H9 (cell line): ENCODE measurements around the gene KRTAP10-10. TPM values are rescaled to one million over a fixed set of nuclear protein-coding genes. Genes with fewer than 3 reads are reported as not detected.
"Not testable (repeated sequence)": the region's sequence is repeated elsewhere in the genome, so short reads cannot be mapped to it uniquely, and the experiment has no call there.

Experiments
- DNase-seq: peaks from one replicate; pipeline ENCODE4 v3.0.0-alpha.2; 2017
- H2AFZ ChIP-seq: one replicate; pipeline ENCODE4 v1.6.1; 2013; ENCODE audit warnings: mild to moderate bottlenecking, low read length, control low read depth, moderate library complexity
- H2AK5ac ChIP-seq: 2 replicates; pipeline ENCODE4 v1.6.1; 2013; ENCODE audit warnings: low read length, control low read depth, mixed read lengths; ENCODE audit not compliant: insufficient read length
- H2BK120ac ChIP-seq: one replicate; pipeline ENCODE4 v1.6.1; 2013; ENCODE audit warnings: low read depth, mild to moderate bottlenecking, low read length, control low read depth, inconsistent platforms; ENCODE audit not compliant: poor library complexity, severe bottlenecking
- H2BK12ac ChIP-seq: 2 replicates; pipeline ENCODE4 v1.6.1; 2013; ENCODE audit warnings: low read length, control low read depth, mixed read lengths, low read depth; ENCODE audit not compliant: insufficient read length
- H2BK15ac ChIP-seq: 2 replicates; pipeline ENCODE4 v1.6.1; 2013; ENCODE audit warnings: low read depth, low read length, control low read depth
- H2BK20ac ChIP-seq: one replicate; pipeline ENCODE4 v1.6.1; 2013; ENCODE audit warnings: low read depth, mild to moderate bottlenecking, low read length, control low read depth, inconsistent platforms; ENCODE audit not compliant: poor library complexity, severe bottlenecking
- H2BK5ac ChIP-seq: 2 replicates; pipeline ENCODE4 v1.6.1; 2013; ENCODE audit warnings: low read length, control low read depth, mixed read lengths; ENCODE audit not compliant: insufficient read length
- H3K14ac ChIP-seq: 2 replicates; pipeline ENCODE4 v1.6.1; 2013; ENCODE audit warnings: low read length, control low read depth; ENCODE audit not compliant: insufficient read depth
- H3K18ac ChIP-seq: 2 replicates; pipeline ENCODE4 v1.6.1; 2013; ENCODE audit warnings: low read depth, mild to moderate bottlenecking, mixed read lengths, low read length, control low read depth; ENCODE audit not compliant: insufficient read length
- H3K23ac ChIP-seq: 2 replicates; pipeline ENCODE4 v1.6.1; 2013; ENCODE audit warnings: low read length, control low read depth, mixed read lengths, low read depth; ENCODE audit not compliant: insufficient read length
- H3K23me2 ChIP-seq: 2 replicates; pipeline ENCODE4 v1.6.1; 2013; ENCODE audit warnings: low read depth, mild to moderate bottlenecking, mixed read lengths, low read length, control low read depth; ENCODE audit not compliant: insufficient read length, poor library complexity, severe bottlenecking
- H3K27ac ChIP-seq: 2 replicates; pipeline ENCODE4 v1.5.1; 2013; ENCODE audit warnings: low read length, control low read depth, mixed read lengths, low read depth; ENCODE audit not compliant: insufficient read length
- H3K27me3 ChIP-seq: 2 replicates; pipeline ENCODE4 v1.6.1; 2013; ENCODE audit warnings: low read length, control low read depth, inconsistent platforms; ENCODE audit not compliant: insufficient read depth
- H3K4ac ChIP-seq: 2 replicates; pipeline ENCODE4 v1.6.1; 2013; ENCODE audit warnings: low read depth, mild to moderate bottlenecking, control low read depth, inconsistent platforms, low read length, moderate library complexity
- H3K4me1 ChIP-seq: 2 replicates; pipeline ENCODE4 v1.6.1; 2013; ENCODE audit warnings: low read length, control low read depth, inconsistent platforms; ENCODE audit not compliant: insufficient read depth
- H3K4me2 ChIP-seq: 2 replicates; pipeline ENCODE4 v1.6.1; 2013; ENCODE audit warnings: low read length, control low read depth, mixed read lengths; ENCODE audit not compliant: insufficient read length, insufficient read depth
- H3K56ac ChIP-seq: 2 replicates; pipeline ENCODE4 v1.6.1; 2013; ENCODE audit warnings: low read depth, mild to moderate bottlenecking, mixed read lengths, low read length, control low read depth; ENCODE audit not compliant: insufficient read length
- H3K79me1 ChIP-seq: 2 replicates; pipeline ENCODE4 v1.6.1; 2013; ENCODE audit warnings: low read depth, mild to moderate bottlenecking, moderate library complexity, low read length, control low read depth, inconsistent platforms; ENCODE audit not compliant: insufficient read depth, poor library complexity, severe bottlenecking
- H3K79me2 ChIP-seq: 2 replicates; pipeline ENCODE4 v1.6.1; 2013; ENCODE audit warnings: low read length, control low read depth, inconsistent platforms; ENCODE audit not compliant: insufficient read depth
- H3K9ac ChIP-seq: 2 replicates; pipeline ENCODE4 v1.6.1; 2013; ENCODE audit warnings: low read length, control low read depth, mixed read lengths; ENCODE audit not compliant: insufficient read length; ENCODE audit errors: extremely low read depth
- H3K9me3 ChIP-seq: one replicate; pipeline ENCODE4 v1.6.1; 2013; ENCODE audit warnings: low read depth, low read length, inconsistent platforms; ENCODE audit not compliant: control insufficient read depth
- H3T11ph ChIP-seq: one replicate; pipeline ENCODE4 v1.6.1; 2013; ENCODE audit warnings: mild to moderate bottlenecking, low read length, control low read depth, inconsistent platforms
- H4K20me1 ChIP-seq: one replicate; pipeline ENCODE4 v1.6.1; 2013; ENCODE audit not compliant: control insufficient read depth, insufficient read length, insufficient read depth
- H4K5ac ChIP-seq: 2 replicates; pipeline ENCODE4 v1.6.1; 2013; ENCODE audit warnings: low read depth, mild to moderate bottlenecking, mixed read lengths, low read length, control low read depth; ENCODE audit not compliant: insufficient read length
- H4K8ac ChIP-seq: replicated peaks from 2 replicates; pipeline ENCODE4 v1.6.1; 2013; ENCODE audit warnings: low read length, control low read depth, mixed read lengths, low read depth; ENCODE audit not compliant: insufficient read length
- H4K91ac ChIP-seq: 2 replicates; pipeline ENCODE4 v1.6.1; 2013; ENCODE audit warnings: low read depth, mild to moderate bottlenecking, moderate library complexity, mixed read lengths, low read length, control low read depth; ENCODE audit not compliant: insufficient read length
- H3K27ac Mint-ChIP-seq, 3 experiments: 2 replicates in 2 of 3; 3 replicates in 1 of 3; pipeline ENCODE4 v1.8.0; 2020 to 2021; ENCODE audit warnings: mixed read lengths in 3 of 3, mild to moderate bottlenecking in 1 of 3, moderate library complexity in 1 of 3
- H3K27me3 Mint-ChIP-seq: 2 replicates; pipeline ENCODE4 v1.8.0; 2021; ENCODE audit warnings: low read depth, mild to moderate bottlenecking, moderate library complexity, mixed read lengths
- H3K36me3 Mint-ChIP-seq, 3 experiments: 2 replicates in 2 of 3; 3 replicates in 1 of 3; pipeline ENCODE4 v1.8.0; 2020 to 2021; ENCODE audit warnings: low read depth in 3 of 3, mixed read lengths in 3 of 3; ENCODE audit not compliant: insufficient read depth in 1 of 3
- H3K4me1 Mint-ChIP-seq, 2 experiments: 2 replicates each; pipeline ENCODE4 v1.8.0; 2020; ENCODE audit warnings: mixed read lengths in 2 of 2
- H3K4me3 Mint-ChIP-seq, 2 experiments: 2 replicates in 1 of 2; 3 replicates in 1 of 2; pipeline ENCODE4 v1.8.0; 2020 to 2021; ENCODE audit warnings: mild to moderate bottlenecking in 2 of 2, mixed read lengths in 2 of 2, moderate library complexity in 1 of 2
- H3K9me3 Mint-ChIP-seq, 2 experiments: 2 replicates in 1 of 2; 3 replicates in 1 of 2; pipeline ENCODE4 v1.8.0; 2020; ENCODE audit warnings: mild to moderate bottlenecking in 2 of 2, mixed read lengths in 2 of 2, moderate library complexity in 1 of 2
- WGBS: extraction: QIAGEN DNeasy Blood & Tissue Kit; methylation state at CpG from one replicate; pipeline ENCODE4 v1.1.7; 2013; ENCODE audit warnings: missing lambda C conversion rate, low lambda C conversion rate, mixed read lengths; ENCODE audit not compliant: insufficient read length; ENCODE audit errors: extremely low coverage; 5-methylcytosine and 5-hydroxymethylcytosine counted together
- total RNA-seq: library from RNA; stranded (reverse); gene quantifications from 2 replicates; pipeline ENCODE4 v1.2.1, GENCODE V29; 2021

Gene KRTAP10-10
- total RNA-seq, 1 experiment from 2014 or later: not detected

DNA sequence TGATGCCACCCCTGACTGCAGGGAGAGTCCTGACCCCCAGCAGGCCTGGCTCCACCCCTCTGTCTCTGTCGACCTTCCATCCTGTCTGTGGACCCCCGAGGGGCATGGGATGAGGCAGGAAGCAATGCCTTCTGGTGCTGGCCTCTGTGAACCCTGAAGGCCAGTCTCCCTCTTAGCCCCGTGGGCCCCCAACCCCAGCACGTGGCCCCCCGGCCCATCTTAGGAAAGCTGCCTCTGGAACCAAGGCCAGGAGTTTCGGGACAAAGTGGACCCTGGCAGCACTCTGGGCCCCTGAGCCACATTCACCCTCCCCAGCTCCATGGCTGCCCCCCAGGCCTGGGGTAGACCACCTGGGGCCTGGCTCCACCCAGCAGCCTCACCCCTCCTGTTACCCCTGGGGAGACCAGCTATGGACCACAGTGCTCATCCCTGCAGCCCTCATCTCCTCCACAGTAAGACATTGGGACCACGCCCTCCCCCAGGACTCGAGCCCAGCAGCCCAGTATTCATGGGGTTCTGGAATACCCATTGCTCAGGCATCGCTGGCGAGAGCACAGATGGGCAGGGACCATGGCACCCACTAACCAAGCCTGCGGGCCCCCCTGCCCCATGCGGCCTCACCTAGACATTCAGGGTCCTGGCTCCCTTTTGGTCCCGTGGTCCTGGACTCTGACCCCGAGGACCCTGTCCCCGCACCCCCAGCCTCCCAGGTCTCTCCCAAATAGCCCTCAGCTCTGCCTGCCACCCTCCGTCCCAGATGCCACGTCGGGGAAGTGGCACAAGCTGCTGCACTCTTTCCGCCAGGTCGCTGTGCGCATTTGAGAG, 1.6 kb downstream of the KRTAP10-10 start:
- no CpG with 5 or more reads among the region's 21 CpGs for WGBS
- H3K9me3 Mint-ChIP-seq, H3T11ph ChIP-seq, H2AFZ ChIP-seq, H4K91ac ChIP-seq, H3K27ac ChIP-seq, DNase-seq, H3K23me2 ChIP-seq, H3K9me3 ChIP-seq, H2BK120ac ChIP-seq, H3K14ac ChIP-seq, H4K20me1 ChIP-seq, H3K18ac ChIP-seq, H4K5ac ChIP-seq, H3K56ac ChIP-seq, H2BK12ac ChIP-seq, H3K23ac ChIP-seq, H2BK15ac ChIP-seq, H2BK20ac ChIP-seq, H3K9ac ChIP-seq, H3K4me1 ChIP-seq, H3K27me3 ChIP-seq, H3K4me3 Mint-ChIP-seq, H3K79me1 ChIP-seq, H3K4me2 ChIP-seq, H3K4ac ChIP-seq, H4K8ac ChIP-seq, H2AK5ac ChIP-seq, H2BK5ac ChIP-seq, H3K79me2 ChIP-seq, H3K36me3 Mint-ChIP-seq: not testable (repeated sequence)
- H3K27me3 Mint-ChIP-seq: peaks cover 10% of the 10 kb centered on the region
- H3K27ac Mint-ChIP-seq: peak overlapping the region in 1 of 3 experiments; percentile 71; a peak in 1 of 7 replicates
- peaks cover 9 to 11% of the 10 kb centered on the region in 2 experiments for H3K4me1 Mint-ChIP-seq
